ENCODE results near the gene DPP6. TPM values are rescaled to one million over a fixed set of nuclear protein-coding genes. Genes with fewer than 3 reads are reported as not detected.

Gene DPP6
- total RNA-seq, 1 donor from 2014 or later: 0.48 TPM

- H3K9me3 ChIP-seq (ENCODE audit: insufficient read depth, low read depth, low read length): peaks cover 2% of the 10 kb centered on the region
- no peak for FAIRE-seq
- no peaks in the 10 kb centered on the region for H4K20me1 ChIP-seq (ENCODE audit: insufficient read depth, low read length)
- no peak overlapping the region for H3K27ac ChIP-seq (ENCODE audit: low read depth, low read length)
- H3K4me1 ChIP-seq (ENCODE audit: insufficient read depth, low read length): no peaks in the 10 kb centered on the region
- no peak overlapping the region for H3K4me2 ChIP-seq (ENCODE audit: low read length)
- no peaks in the 10 kb centered on the region for H3K36me3 ChIP-seq (ENCODE audit: insufficient read depth, low read length)
- no peak overlapping the region for H3K9ac ChIP-seq (ENCODE audit: low read length)
- peaks cover 23% of the 10 kb centered on the region for H3K27me3 Mint-ChIP-seq (ENCODE audit: low read depth, unreplicated experiment)
- H3K79me2 ChIP-seq (ENCODE audit: insufficient read depth, low read length): no peaks in the 10 kb centered on the region
- TF ChIP-seq EZH2 (IDR thresholded peaks at IDR 0.05; ENCODE audit: insufficient read depth, low read length): no peak
- TF ChIP-seq, protein P1, sequence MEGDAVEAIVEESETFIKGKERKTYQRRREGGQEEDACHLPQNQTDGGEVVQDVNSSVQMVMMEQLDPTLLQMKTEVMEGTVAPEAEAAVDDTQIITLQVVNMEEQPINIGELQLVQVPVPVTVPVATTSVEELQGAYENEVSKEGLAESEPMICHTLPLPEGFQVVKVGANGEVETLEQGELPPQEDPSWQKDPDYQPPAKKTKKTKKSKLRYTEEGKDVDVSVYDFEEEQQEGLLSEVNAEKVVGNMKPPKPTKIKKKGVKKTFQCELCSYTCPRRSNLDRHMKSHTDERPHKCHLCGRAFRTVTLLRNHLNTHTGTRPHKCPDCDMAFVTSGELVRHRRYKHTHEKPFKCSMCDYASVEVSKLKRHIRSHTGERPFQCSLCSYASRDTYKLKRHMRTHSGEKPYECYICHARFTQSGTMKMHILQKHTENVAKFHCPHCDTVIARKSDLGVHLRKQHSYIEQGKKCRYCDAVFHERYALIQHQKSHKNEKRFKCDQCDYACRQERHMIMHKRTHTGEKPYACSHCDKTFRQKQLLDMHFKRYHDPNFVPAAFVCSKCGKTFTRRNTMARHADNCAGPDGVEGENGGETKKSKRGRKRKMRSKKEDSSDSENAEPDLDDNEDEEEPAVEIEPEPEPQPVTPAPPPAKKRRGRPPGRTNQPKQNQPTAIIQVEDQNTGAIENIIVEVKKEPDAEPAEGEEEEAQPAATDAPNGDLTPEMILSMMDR (IDR thresholded peaks at IDR 0.05; ENCODE audit: insufficient read depth, low read depth, low read length): no peak
- H3K27me3 ChIP-seq (ENCODE audit: insufficient read depth, low read length): no peaks in the 10 kb centered on the region
- DNase-seq (ENCODE audit: low read depth): no peak
- H3K4me3 ChIP-seq (ENCODE audit: insufficient read depth, low read depth, low read length): no peak overlapping the region
- no peak overlapping the region for H2AFZ ChIP-seq (ENCODE audit: low read depth, low read length)
- peaks cover 1% of the 10 kb centered on the region for H3K9me3 Mint-ChIP-seq (ENCODE audit: unreplicated experiment)
- H3K4me3 Mint-ChIP-seq (ENCODE audit: unreplicated experiment): no peak overlapping the region
- H3K27ac Mint-ChIP-seq (ENCODE audit: unreplicated experiment): no peak overlapping the region
- H3K36me3 Mint-ChIP-seq (ENCODE audit: low read depth, unreplicated experiment): no peaks in the 10 kb centered on the region
- no peaks in the 10 kb centered on the region for H3K4me1 Mint-ChIP-seq (ENCODE audit: low read depth, unreplicated experiment)
Measured at GRCh38 chr7:154342971-154343633, 290.9 kb downstream of the DPP6 start.

DNA sequence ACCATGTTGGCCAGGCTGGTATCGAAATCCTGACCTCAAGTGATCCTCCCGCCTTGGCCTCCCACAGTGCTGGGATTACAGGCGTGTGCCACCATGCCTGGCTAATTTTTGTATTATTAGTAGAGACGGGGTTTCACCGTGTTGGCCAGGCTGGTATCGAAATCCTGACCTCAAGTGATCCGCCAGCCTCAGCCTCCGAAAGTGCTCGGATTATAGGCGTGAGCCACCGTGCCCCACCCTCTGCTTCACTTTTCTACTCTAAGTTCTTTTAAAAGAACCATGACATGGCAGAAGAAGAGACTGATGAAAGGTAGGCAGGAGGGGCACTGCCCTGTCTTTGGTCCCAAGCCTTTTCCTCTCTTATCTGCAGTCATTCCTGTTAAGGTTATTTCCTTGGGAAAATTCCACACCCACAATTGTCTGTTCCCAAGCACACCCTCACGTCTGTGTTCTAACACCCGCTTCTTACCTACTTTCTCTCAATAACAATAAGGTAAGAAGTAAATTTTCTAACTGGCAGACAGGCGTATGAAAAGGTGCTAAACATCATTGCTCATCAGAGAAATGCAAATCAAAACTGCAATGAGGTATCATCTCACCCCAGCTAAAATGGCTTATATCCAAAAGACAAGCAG, 291.7 kb downstream of the DPP6 start:
- Mint-ChIP-seq H3K9me3 (ENCODE audit: unreplicated experiment) (peaks cover 1% of the 10 kb centered on the region), H3K27me3 (ENCODE audit: low read depth, unreplicated experiment) (peaks cover 23% of the 10 kb centered on the region), H3K36me3 (ENCODE audit: low read depth, unreplicated experiment) (no peaks in the 10 kb centered on the region), H3K4me3 (ENCODE audit: unreplicated experiment) (no peak overlapping the region), H3K4me1 (ENCODE audit: low read depth, unreplicated experiment) (no peaks in the 10 kb centered on the region), H3K27ac (ENCODE audit: unreplicated experiment) (no peak overlapping the region)
- no peak overlapping the region for H3K27ac ChIP-seq (ENCODE audit: low read depth, low read length)
- TF ChIP-seq, protein P1 (IDR thresholded peaks at IDR 0.05; ENCODE audit: insufficient read depth, low read depth, low read length): no peak
- no peaks in the 10 kb centered on the region for H3K27me3 ChIP-seq (ENCODE audit: insufficient read depth, low read length)
- H3K36me3 ChIP-seq (ENCODE audit: insufficient read depth, low read length): no peaks in the 10 kb centered on the region
- FAIRE-seq (no peak), DNase-seq (ENCODE audit: low read depth) (no peak)
- no peak overlapping the region for H3K9ac ChIP-seq (ENCODE audit: low read length)
- no peak overlapping the region for H3K4me3 ChIP-seq (ENCODE audit: insufficient read depth, low read depth, low read length)
- no peak overlapping the region for H2AFZ ChIP-seq (ENCODE audit: low read depth, low read length)
- H3K4me2 ChIP-seq (ENCODE audit: low read length): no peak overlapping the region
- no peaks in the 10 kb centered on the region for H4K20me1 ChIP-seq (ENCODE audit: insufficient read depth, low read length)
- no peaks in the 10 kb centered on the region for H3K79me2 ChIP-seq (ENCODE audit: insufficient read depth, low read length)
- H3K9me3 ChIP-seq (ENCODE audit: insufficient read depth, low read depth, low read length): peaks cover 2% of the 10 kb centered on the region
- H3K4me1 ChIP-seq (ENCODE audit: insufficient read depth, low read length): no peaks in the 10 kb centered on the region

GRCh38 chr7:154345093-154345492, 292.9 kb downstream of the DPP6 start:
- peaks cover 4% of the 10 kb centered on the region for H3K9me3 ChIP-seq (ENCODE audit: insufficient read depth, low read depth, low read length)
- no peak for DNase-seq (ENCODE audit: low read depth)
- H3K4me3 ChIP-seq (ENCODE audit: insufficient read depth, low read depth, low read length): no peak overlapping the region
- H3K27me3 Mint-ChIP-seq (ENCODE audit: low read depth, unreplicated experiment): peaks cover 26% of the 10 kb centered on the region
- FAIRE-seq: no peak
- H3K36me3 Mint-ChIP-seq (ENCODE audit: low read depth, unreplicated experiment): no peaks in the 10 kb centered on the region
- no peak for TF ChIP-seq EZH2 (IDR thresholded peaks at IDR 0.05; ENCODE audit: insufficient read depth, low read length)
- TF ChIP-seq, protein P1 (IDR thresholded peaks at IDR 0.05; ENCODE audit: insufficient read depth, low read depth, low read length): no peak
- H3K27me3 ChIP-seq (ENCODE audit: insufficient read depth, low read length): no peaks in the 10 kb centered on the region
- H3K27ac ChIP-seq (ENCODE audit: low read depth, low read length): no peak overlapping the region
- no peaks in the 10 kb centered on the region for H3K79me2 ChIP-seq (ENCODE audit: insufficient read depth, low read length)
- H3K9me3 Mint-ChIP-seq (ENCODE audit: unreplicated experiment): no peaks in the 10 kb centered on the region
- H3K27ac Mint-ChIP-seq (ENCODE audit: unreplicated experiment): no peak overlapping the region
- H4K20me1 ChIP-seq (ENCODE audit: insufficient read depth, low read length): no peaks in the 10 kb centered on the region
- H3K4me1 Mint-ChIP-seq (ENCODE audit: low read depth, unreplicated experiment): no peaks in the 10 kb centered on the region
- no peak overlapping the region for H2AFZ ChIP-seq (ENCODE audit: low read depth, low read length)
- H3K4me1 ChIP-seq (ENCODE audit: insufficient read depth, low read length): no peaks in the 10 kb centered on the region
- H3K36me3 ChIP-seq (ENCODE audit: insufficient read depth, low read length): no peaks in the 10 kb centered on the region
- H3K4me2 ChIP-seq (ENCODE audit: low read length): no peak overlapping the region
- H3K9ac ChIP-seq (ENCODE audit: low read length): no peak overlapping the region
- no peak overlapping the region for H3K4me3 Mint-ChIP-seq (ENCODE audit: unreplicated experiment)
